ENCODE results near the gene TLR10. TPM values are rescaled to one million over a fixed set of nuclear protein-coding genes. Genes with fewer than 3 reads are reported as not detected.

TLR10 gene
- total and polyA plus RNA-seq, 2 of the 13 experiments (the other 11 are each of a cell fraction or from before 2014, with no cell fraction given), result not detected

- TF ChIP-seq SPEN (CRISPR knock-in tag; IDR thresholded peaks at IDR 0.05; ENCODE audit: low read depth) (no peak), PRDM10 (CRISPR knock-in tag; IDR thresholded peaks at IDR 0.05; ENCODE audit: low read depth) (no peak), NCOA1 (CRISPR knock-in tag; IDR thresholded peaks at IDR 0.05) (no peak)
These were observed 2.4 kb upstream of the TLR10 start (continued) for GRCh38 chr4:38785041-38785790.

- ChIA-PET CTCF (ENCODE audit: low intra/inter-chr PET ratio, low total read pairs) (no interaction called here), POLR2A (no interaction called here)
- no peak overlapping the region for H3K4me3 ChIP-seq (replicated peaks in 1 of 3; ENCODE audit: insufficient read depth in 1 of 3, low read depth in 2 of 3, low read length in 3 of 3)
- no peak overlapping the region for H2AFZ ChIP-seq (ENCODE audit: low read length)
- H3K4me1 ChIP-seq (ENCODE audit: insufficient read depth, low read length), result peaks cover 16% of the 10 kb centered on the region
- ATAC-seq (no peak), FAIRE-seq (no peak), DNase-seq (ENCODE audit: low spot score) (no peak)
- intact Hi-C loops (cut with micrococcal nuclease; ENCODE audit: unreplicated experiment) (no loop called here), in situ Hi-C loops (cut with HindIII; ENCODE audit: extremely low pct_ligation_motif_present, low pct_unique_long_range_greater_than_20kb) (no loop called here)
- no peak overlapping the region for H3K9ac ChIP-seq (ENCODE audit: insufficient read depth, low read depth, low read length)
- TF ChIP-seq ZNF296 (CRISPR knock-in tag; conservative IDR thresholded peaks at IDR 0.05), result no peak
- no peak for TF ChIP-seq ZNF20 (CRISPR knock-in tag; IDR thresholded peaks at IDR 0.05)
- TF ChIP-seq ZMYM4 (CRISPR knock-in tag; IDR thresholded peaks at IDR 0.05), result no peak
- no peak for TF ChIP-seq ZBTB7B (CRISPR knock-in tag; IDR thresholded peaks at IDR 0.05)
- TF ChIP-seq ZFP41 (CRISPR knock-in tag; IDR thresholded peaks at IDR 0.05; ENCODE audit: borderline replicate concordance), result no peak
- no peak for TF ChIP-seq ZSCAN31 (CRISPR knock-in tag; IDR thresholded peaks at IDR 0.05; ENCODE audit: low read depth)
- no peak for TF ChIP-seq ZNF367 (CRISPR knock-in tag; IDR thresholded peaks at IDR 0.05; ENCODE audit: borderline replicate concordance)
- no peak for TF ChIP-seq ZNF143 (CRISPR knock-in tag; IDR thresholded peaks at IDR 0.05)
- no peak for TF ChIP-seq IKZF4 (CRISPR knock-in tag; IDR thresholded peaks at IDR 0.05; ENCODE audit: borderline replicate concordance, low read depth, not compliant biosample characterization)
- TF ChIP-seq SETDB1 (CRISPR knock-in tag; IDR thresholded peaks at IDR 0.05; ENCODE audit: borderline replicate concordance), result no peak
- TF ChIP-seq ZNF260 (CRISPR knock-in tag; IDR thresholded peaks at IDR 0.05; ENCODE audit: borderline replicate concordance, low read depth), result no peak
- TF ChIP-seq ZNF333 (CRISPR knock-in tag; IDR thresholded peaks at IDR 0.05; ENCODE audit: borderline replicate concordance), result no peak
- TF ChIP-seq BATF2 (CRISPR knock-in tag; IDR thresholded peaks at IDR 0.05), result no peak
- no peaks in the 10 kb centered on the region for H4K20me1 ChIP-seq (ENCODE audit: insufficient read depth, low read length)
- BruUV-seq (replicated peaks), result no TSS peak
- 0 out of 5 replicates have a peak, but pooled peaks cover 0 to 8% of the 10 kb centered on the region in 2 experiments for H3K27me3 ChIP-seq (ENCODE audit: control insufficient read depth in 1 of 2, insufficient read depth in 2 of 2, low read length in 2 of 2)
- 28% methylated on average over 3 of the region's 4 CpGs for WGBS (ENCODE audit: low lambda C conversion rate)
- no peaks in the 10 kb centered on the region for H3K79me2 ChIP-seq (ENCODE audit: insufficient read depth, low read length)
- no peaks in the 10 kb centered on the region for H3K9me3 ChIP-seq (ENCODE audit: low read length)
- H3K27ac ChIP-seq (ENCODE audit: extremely low read length, insufficient read depth, low read length), result no peak overlapping the region
- no peaks in the 10 kb centered on the region for H3K36me3 ChIP-seq (replicated peaks in 1 of 2; ENCODE audit: control insufficient read depth in 1 of 2, insufficient read depth in 2 of 2, low read length in 2 of 2)
- H3K4me2 ChIP-seq (ENCODE audit: low read depth, low read length), result no peak overlapping the region
These were observed 1.4 kb upstream of the TLR10 start for GRCh38 chr4:38784141-38784540.
